GM12892 (cell line): ENCODE results near the gene PPM1D.

ENCODE experiments used
- POLR2A ChIP-seq: IDR thresholded peaks from 2 replicates; pipeline ENCODE4 v1.6.1; 2011; ENCODE audit warnings: low read depth, low read length, control low read depth
- POLR2AphosphoS5 ChIP-seq: IDR thresholded peaks from 2 replicates; pipeline ENCODE4 v1.6.1; 2011; ENCODE audit warnings: low read depth, low read length, control low read depth

- TF ChIP-seq POLR2A (no peak), POLR2AphosphoS5 (no peak)
Measured at GRCh38 chr17:60618080-60618479, 18.1 kb downstream of the PPM1D start.
